SK-N-SH treated with all-trans-retinoic acid at 6 μM for 48 hours (cell line): ENCODE measurements around the gene DLGAP5.

Experiments
- CREB5 ChIP-seq: fragments of 250-450 bp; sonication (Bioruptor Pico); IDR thresholded peaks from 2 replicates; pipeline ENCODE4 v1.5.1; 2020; ENCODE audit warnings: low read depth, mild to moderate bottlenecking, moderate library complexity
- GLIS3 ChIP-seq: fragments of 250-450 bp; sonication (Bioruptor Pico); IDR thresholded peaks from 2 replicates; pipeline ENCODE4 v1.5.0; 2020; ENCODE audit warnings: mild to moderate bottlenecking, moderate library complexity
- ISL1 ChIP-seq: fragments of 250-450 bp; sonication (Bioruptor Pico); IDR thresholded peaks from 2 replicates; pipeline ENCODE4 v2.1.2; 2022; ENCODE audit warnings: mild to moderate bottlenecking, moderate library complexity
- OSR1 ChIP-seq: fragments of 250-450 bp; sonication (Bioruptor Pico); IDR thresholded peaks from 2 replicates; pipeline ENCODE4 v1.8.0; 2022; ENCODE audit warnings: moderate library complexity, mild to moderate bottlenecking, inconsistent platforms
- ZFP3 ChIP-seq: fragments of 250-450 bp; sonication (Bioruptor Pico); IDR thresholded peaks from 2 replicates; pipeline ENCODE4 v1.5.0; 2020; ENCODE audit warnings: mild to moderate bottlenecking, moderate library complexity
- ZNF565 ChIP-seq: fragments of 450-650 bp; formaldehyde crosslinking; conservative IDR thresholded peaks from 2 replicates; pipeline ENCODE4 v1.5.0; 2020; ENCODE audit warnings: low read depth, mild to moderate bottlenecking, moderate library complexity

GRCh38 chr14:55160989-55161388, 30.4 kb downstream of the DLGAP5 start:
- no peak for TF ChIP-seq GLIS3 (CRISPR knock-in tag)
- no peak for TF ChIP-seq OSR1
- no peak for TF ChIP-seq ZNF565 (CRISPR knock-in tag)
- no peak for TF ChIP-seq CREB5
- TF ChIP-seq ISL1 (CRISPR knock-in tag): no peak
- TF ChIP-seq ZFP3 (CRISPR knock-in tag): no peak
